Panc1 (cell line): Measurements from ENCODE around the gene SLC9B1. TPM values are rescaled to one million over a fixed set of nuclear protein-coding genes. Genes with fewer than 3 reads are reported as not detected.

Experiments
- ATAC-seq: fragments of 200-7000 bp; cut with Tn5 transposase; 2 replicates; pipeline ENCODE4 v1.9.1; 2020; ENCODE audit warnings: mild to moderate bottlenecking, moderate library complexity
- BruUV-seq: library from RNA; stranded (reverse); fragments of 400-500 nt; replicated peaks from 2 replicates; lab custom pipeline; 2021; lab: Mats Ljungman, UMichigan
- CTCF ChIA-PET: fragments of 300-600 bp; sonication (Branson Sonifier 250); formaldehyde crosslinking; loops from one replicate; lab custom pipeline; 2022; ENCODE audit warnings: antibody characterized with exemption; lab: Charles Lee
- POLR2A ChIA-PET: fragments of 300-600 bp; sonication (Branson Sonifier 250); formaldehyde crosslinking; loops from one replicate; lab custom pipeline; 2022; ENCODE audit warnings: antibody characterized with exemption; lab: Charles Lee
- DNase-seq: peaks from one replicate; pipeline ENCODE4 v3.0.0-alpha.2; 2010; ENCODE audit warnings: low read depth, low spot score
- H3K27ac ChIP-seq: 2 replicates; pipeline ENCODE4 v1.5.1; 2011; ENCODE audit warnings: mild to moderate bottlenecking, low read length, inconsistent platforms
- H3K27me3 ChIP-seq: fragments of 200-500 bp; sonication (Bioruptor generic); 2 replicates; pipeline ENCODE4 v1.6.0; 2014; ENCODE audit warnings: low read length, inconsistent platforms; ENCODE audit not compliant: control insufficient read depth, insufficient read depth
- H3K36me3 ChIP-seq: fragments of 200-500 bp; sonication (Bioruptor generic); 2 replicates; pipeline ENCODE4 v1.5.1; 2014; ENCODE audit warnings: inconsistent platforms, mild to moderate bottlenecking, low read length, moderate library complexity; ENCODE audit not compliant: control insufficient read depth, insufficient read depth
- H3K4me1 ChIP-seq: 2 replicates; pipeline ENCODE4 v1.5.1; 2011; ENCODE audit warnings: inconsistent platforms, mild to moderate bottlenecking, low read length, moderate library complexity; ENCODE audit not compliant: control insufficient read depth, insufficient read depth
- H3K4me3 ChIP-seq, 2 experiments: 2 replicates each; pipeline ENCODE4 v1.5.1; 2011 to 2012; ENCODE audit warnings: low read depth in 2 of 2, low read length in 2 of 2, mild to moderate bottlenecking in 2 of 2, inconsistent platforms in 1 of 2, moderate library complexity in 1 of 2
- H3K9me3 ChIP-seq: fragments of 200-500 bp; sonication (Bioruptor generic); 2 replicates; pipeline ENCODE4 v1.5.1; 2014; ENCODE audit warnings: low read depth, mild to moderate bottlenecking, inconsistent platforms, low read length, moderate library complexity; ENCODE audit not compliant: control insufficient read depth, insufficient read depth
- CTCF ChIP-seq: fragments of 450-650 bp; IDR thresholded peaks from 2 replicates; pipeline ENCODE4 v1.5.1; 2017; ENCODE audit warnings: mild to moderate bottlenecking
- POLR2AphosphoS5 ChIP-seq: IDR thresholded peaks from 2 replicates; pipeline ENCODE4 v1.6.1; 2012; ENCODE audit warnings: mild to moderate bottlenecking, low read depth, low read length, moderate library complexity
- SIN3A ChIP-seq: IDR thresholded peaks from 2 replicates; pipeline ENCODE4 v1.6.1; 2012; ENCODE audit warnings: low read depth, mild to moderate bottlenecking, low read length, moderate library complexity, borderline replicate concordance; ENCODE audit not compliant: insufficient read depth
- TCF7L2 ChIP-seq: IDR thresholded peaks from 2 replicates; pipeline ENCODE4 v1.6.1; 2011; ENCODE audit warnings: mild to moderate bottlenecking, low read depth, low read length, inconsistent platforms
- in situ Hi-C: cut with HindIII; loops from 2 replicates; pipeline ENCODE4 v1.10.0; 2016; ENCODE audit warnings: low sequenced_read_pairs, low pct_unique_long_range_greater_than_20kb
- intact Hi-C: fragments of 100-400 bp; cut with micrococcal nuclease; formaldehyde crosslinking; loops from one replicate; pipeline ENCODE4 v1.10.0; 2022; ENCODE audit not compliant: unreplicated experiment
- total RNA-seq: library from RNA; stranded (reverse); gene quantifications from one replicate; pipeline ENCODE4 v1.2.1, GENCODE V29; 2021; ENCODE audit not compliant: unreplicated experiment
- TF ChIP-seq, protein P1 (sequence below), 2 experiments: IDR thresholded peaks; 2 replicates each; pipeline ENCODE4 v1.6.1; 2011 to 2012; ENCODE audit warnings: low read depth in 2 of 2, control low read depth in 1 of 2, low read length in 1 of 2, mild to moderate bottlenecking in 1 of 2, moderate library complexity in 1 of 2; ENCODE audit not compliant: insufficient read depth in 1 of 2

Gene SLC9B1
- total RNA-seq, 1 experiment from 2014 or later: 0.41 TPM

- CTCF ChIA-PET: no interaction called here
- POLR2A ChIA-PET: no interaction called here
Measured at GRCh38 chr4:102871772-102872171, 147.7 kb downstream of the SLC9B1 start.

DNA sequence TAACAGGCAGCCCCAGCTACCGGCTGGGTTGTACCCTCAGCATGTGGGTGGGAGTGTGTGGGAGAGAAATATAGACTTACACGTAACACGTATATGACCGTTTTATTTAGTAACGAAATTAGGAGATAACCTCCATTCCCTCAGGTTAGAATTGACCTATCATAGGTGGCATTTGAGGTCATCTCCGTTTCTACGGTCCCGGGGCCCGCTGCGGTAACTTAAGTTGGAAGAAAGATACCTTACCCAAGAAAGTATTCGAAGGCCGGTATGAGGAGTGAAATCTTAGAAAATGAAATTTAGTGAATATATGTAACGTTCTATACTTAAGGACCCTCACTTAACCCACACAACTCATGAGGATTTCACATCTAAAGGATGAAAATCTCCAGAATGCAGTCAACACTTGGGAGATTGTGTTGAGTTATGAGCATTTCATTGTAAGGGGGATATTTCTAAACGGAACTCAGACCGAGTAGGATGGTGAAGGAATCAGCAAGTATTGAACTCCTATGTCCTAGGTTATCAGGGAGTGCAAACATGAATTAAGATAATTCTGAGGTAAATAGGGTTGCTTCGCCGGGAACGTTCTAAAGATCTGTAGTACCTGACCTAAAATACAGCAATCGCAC, 149.8 kb downstream of the SLC9B1 start:
- Histone ChIP-seq H3K4me3 (peak overlapping the region; percentile 80 to 94), H3K27ac (peak overlapping the region; percentile 94), H3K4me1 (peaks cover 12% of the 10 kb centered on the region), H3K27me3 (no peaks in the 10 kb centered on the region), H3K36me3 (peaks cover 4% of the 10 kb centered on the region; the same call in 1 of the 2 replicates), H3K9me3 (no peaks in the 10 kb centered on the region)
- ATAC-seq (no peak), DNase-seq (no peak)
- no peak for TF ChIP-seq CTCF
- TF ChIP-seq POLR2AphosphoS5: no peak
- TF ChIP-seq, protein P1, sequence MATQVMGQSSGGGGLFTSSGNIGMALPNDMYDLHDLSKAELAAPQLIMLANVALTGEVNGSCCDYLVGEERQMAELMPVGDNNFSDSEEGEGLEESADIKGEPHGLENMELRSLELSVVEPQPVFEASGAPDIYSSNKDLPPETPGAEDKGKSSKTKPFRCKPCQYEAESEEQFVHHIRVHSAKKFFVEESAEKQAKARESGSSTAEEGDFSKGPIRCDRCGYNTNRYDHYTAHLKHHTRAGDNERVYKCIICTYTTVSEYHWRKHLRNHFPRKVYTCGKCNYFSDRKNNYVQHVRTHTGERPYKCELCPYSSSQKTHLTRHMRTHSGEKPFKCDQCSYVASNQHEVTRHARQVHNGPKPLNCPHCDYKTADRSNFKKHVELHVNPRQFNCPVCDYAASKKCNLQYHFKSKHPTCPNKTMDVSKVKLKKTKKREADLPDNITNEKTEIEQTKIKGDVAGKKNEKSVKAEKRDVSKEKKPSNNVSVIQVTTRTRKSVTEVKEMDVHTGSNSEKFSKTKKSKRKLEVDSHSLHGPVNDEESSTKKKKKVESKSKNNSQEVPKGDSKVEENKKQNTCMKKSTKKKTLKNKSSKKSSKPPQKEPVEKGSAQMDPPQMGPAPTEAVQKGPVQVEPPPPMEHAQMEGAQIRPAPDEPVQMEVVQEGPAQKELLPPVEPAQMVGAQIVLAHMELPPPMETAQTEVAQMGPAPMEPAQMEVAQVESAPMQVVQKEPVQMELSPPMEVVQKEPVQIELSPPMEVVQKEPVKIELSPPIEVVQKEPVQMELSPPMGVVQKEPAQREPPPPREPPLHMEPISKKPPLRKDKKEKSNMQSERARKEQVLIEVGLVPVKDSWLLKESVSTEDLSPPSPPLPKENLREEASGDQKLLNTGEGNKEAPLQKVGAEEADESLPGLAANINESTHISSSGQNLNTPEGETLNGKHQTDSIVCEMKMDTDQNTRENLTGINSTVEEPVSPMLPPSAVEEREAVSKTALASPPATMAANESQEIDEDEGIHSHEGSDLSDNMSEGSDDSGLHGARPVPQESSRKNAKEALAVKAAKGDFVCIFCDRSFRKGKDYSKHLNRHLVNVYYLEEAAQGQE (IDR thresholded peaks at IDR 0.05; ENCODE audit: insufficient read depth in 1 of 2, low read depth in 2 of 2, low read length in 1 of 2): no peak
- TF ChIP-seq TCF7L2: no peak
- no peak for TF ChIP-seq SIN3A
- BruUV-seq: TSS peak; percentile 62
- intact Hi-C loops: loop anchor here (5.0 kb wide), 1 partner anchor 37 kb away; no protein-coding TSS in a partner anchor
- POLR2A ChIA-PET: interaction anchor here (0.8 to 2.4 kb wide), 2 partner anchors 42 to 49 kb away, joined by 3 to 23 read pairs; partner anchors contain the start of gene UBE2D3
- CTCF ChIA-PET: interaction anchor here (0.7 kb wide), 1 partner anchor 142 kb away, joined by 3 read pairs; no protein-coding TSS in a partner anchor
- in situ Hi-C loops: no loop called here

More at GRCh38 chr4:102871772-102872171, 147.7 kb downstream of the SLC9B1 start:
- TF ChIP-seq POLR2AphosphoS5 (no peak), TCF7L2 (no peak), CTCF (no peak), SIN3A (no peak)
- TF ChIP-seq, protein P1 (IDR thresholded peaks at IDR 0.05; ENCODE audit: insufficient read depth in 1 of 2, low read depth in 2 of 2, low read length in 1 of 2): no peak
- Histone ChIP-seq H3K27ac (no peak overlapping the region; the same call in 1 of the 2 replicates), H3K9me3 (no peaks in the 10 kb centered on the region), H3K27me3 (no peaks in the 10 kb centered on the region), H3K4me3 (no peak overlapping the region), H3K36me3 (peaks cover 4% of the 10 kb centered on the region; the same call in 1 of the 2 replicates), H3K4me1 (peaks cover 10% of the 10 kb centered on the region)
- intact Hi-C loops: no loop called here
- no TSS peak for BruUV-seq
- no peak for ATAC-seq
- in situ Hi-C loops: no loop called here
- no peak for DNase-seq
